Endometrium (tissue), 2 donors: ENCODE results near the gene APBA2.

Experiments used
- FAIRE-seq: peaks from 2 replicates; lab custom pipeline; 2012; peaks lifted over from hg19 to GRCh38; lab: Jason Lieb, UNC
- donor health status: control.
- donor health status: control.

Gene APBA2

GRCh38 chr15:29058903-29059539 is 173.2 kb downstream of the APBA2 start:
- no peak for FAIRE-seq

- FAIRE-seq = no peak
These were observed 174.3 kb downstream of the APBA2 start for GRCh38 chr15:29059871-29060640.

GRCh38 chr15:29061746-29062145 is 176.0 kb downstream of the APBA2 start:
- FAIRE-seq = no peak

GRCh38 chr15:29062179-29062591 is 176.4 kb downstream of the APBA2 start:
- no peak for FAIRE-seq

GRCh38 chr15:29062626-29063025 is 176.9 kb downstream of the APBA2 start:
- no peak for FAIRE-seq

- no peak for FAIRE-seq
These were observed 177.9 kb downstream of the APBA2 start for GRCh38 chr15:29063646-29064045.

- no peak for FAIRE-seq
These were observed 178.5 kb downstream of the APBA2 start for GRCh38 chr15:29064290-29064689.

- FAIRE-seq = no peak
These were observed 179.0 kb downstream of the APBA2 start for GRCh38 chr15:29064731-29065130.

- no peak for FAIRE-seq
These were observed 179.8 kb downstream of the APBA2 start for GRCh38 chr15:29065571-29065970.

- FAIRE-seq = no peak
These were observed 180.5 kb downstream of the APBA2 start for GRCh38 chr15:29066310-29066709.

- FAIRE-seq = no peak
These were observed 181.1 kb downstream of the APBA2 start for GRCh38 chr15:29066838-29067237.

GRCh38 chr15:29067949-29068348 is 182.2 kb downstream of the APBA2 start:
- FAIRE-seq = no peak

- no peak for FAIRE-seq
These were observed 184.9 kb downstream of the APBA2 start for GRCh38 chr15:29070471-29071231.

GRCh38 chr15:29071232-29071881 is 185.6 kb downstream of the APBA2 start:
- no peak for FAIRE-seq

GRCh38 chr15:29071882-29072273 is 186.1 kb downstream of the APBA2 start:
- no peak for FAIRE-seq

- no peak for FAIRE-seq
These were observed 186.7 kb downstream of the APBA2 start for GRCh38 chr15:29072444-29072843.

- no peak for FAIRE-seq
These were observed 188.3 kb downstream of the APBA2 start for GRCh38 chr15:29074045-29074444.

GRCh38 chr15:29078541-29078940 is 192.8 kb downstream of the APBA2 start:
- FAIRE-seq = no peak

GRCh38 chr15:29079479-29079878 is 193.7 kb downstream of the APBA2 start:
- no peak for FAIRE-seq

- no peak for FAIRE-seq
These were observed 196.0 kb downstream of the APBA2 start for GRCh38 chr15:29081781-29082180.

GRCh38 chr15:29083161-29083560 is 197.4 kb downstream of the APBA2 start:
- FAIRE-seq = no peak

GRCh38 chr15:29083858-29084257 is 198.1 kb downstream of the APBA2 start:
- no peak for FAIRE-seq

GRCh38 chr15:29086001-29086400 is 200.2 kb downstream of the APBA2 start:
- no peak for FAIRE-seq
